Right atrium auricular region (tissue), 2 donors: ENCODE results near the gene STAC3. TPM values are rescaled to one million over a fixed set of nuclear protein-coding genes. Genes with fewer than 3 reads are reported as not detected.

ENCODE experiments used
- DNase-seq: peaks from one replicate; pipeline ENCODE4 v3.0.0-alpha.2; 2019; ENCODE audit warnings: low spot score
- H3K27ac ChIP-seq, 2 donors: fragments of 200-600 bp; sonication (generic); 1 replicate in 1 of 2; 2 replicates in 1 of 2; pipeline ENCODE4 v1.5.1; 2016 to 2019
- H3K27me3 ChIP-seq, 2 donors: fragments of 200-600 bp; sonication (generic); one replicate each; pipeline versions ENCODE4 v1.5.1 to v1.6.0; 2017 to 2019
- H3K36me3 ChIP-seq: fragments of 200-600 bp; sonication (generic); one replicate; pipeline ENCODE4 v1.5.1; 2016
- H3K4me1 ChIP-seq, 2 donors: fragments of 200-600 bp; sonication (generic); one replicate each; pipeline versions ENCODE4 v1.5.1 to v1.6.0; 2017 to 2019
- H3K4me3 ChIP-seq, 2 donors: fragments of 200-600 bp; sonication (generic); 1 replicate in 1 of 2; 2 replicates in 1 of 2; pipeline ENCODE4 v1.5.1; 2017 to 2019; ENCODE audit warnings: mild to moderate bottlenecking in 1 of 2, moderate library complexity in 1 of 2
- H3K9me3 ChIP-seq, 2 donors: fragments of 200-600 bp; sonication (generic); one replicate each; pipeline ENCODE4 v1.5.1; 2019
- CTCF ChIP-seq, 2 donors: fragments of 200-600 bp; sonication (generic); IDR thresholded peaks; one replicate each; pipeline ENCODE4 v1.5.1; 2019; ENCODE audit warnings: antibody characterized with exemption in 2 of 2
- total RNA-seq, 2 donors: library from RNA; depleted of rRNA; stranded (reverse); fragments of >200 nt; gene quantifications; one replicate each; pipeline ENCODE4 v1.1.0, GENCODE V29; 2016

The STAC3 gene
- total RNA-seq, 2 donors from 2014 or later, result 0.48 to 0.59 TPM

- no peaks in the 10 kb centered on the region for H3K36me3 ChIP-seq
- TF ChIP-seq CTCF (IDR thresholded peaks at IDR 0.05), result no peak
- no peaks in the 10 kb centered on the region for H3K9me3 ChIP-seq
- peak overlapping the region; percentile 45 to 54 for H3K4me3 ChIP-seq
- DNase-seq, result no peak
- H3K27ac ChIP-seq, result no peak overlapping the region
- H3K27me3 ChIP-seq, result peaks cover 14 to 32% of the 10 kb centered on the region in 2 donors
- peaks cover 0 to 79% of the 10 kb centered on the region in 2 donors for H3K4me1 ChIP-seq
These were observed 11.4 kb downstream of the STAC3 start for GRCh38 chr12:57239587-57240065.

- peak; percentile 100 for TF ChIP-seq CTCF (IDR thresholded peaks at IDR 0.05)
- peak overlapping the region; percentile 15 for H3K27ac ChIP-seq
These were observed 12.0 kb downstream of the STAC3 start for GRCh38 chr12:57238854-57239554.

DNA sequence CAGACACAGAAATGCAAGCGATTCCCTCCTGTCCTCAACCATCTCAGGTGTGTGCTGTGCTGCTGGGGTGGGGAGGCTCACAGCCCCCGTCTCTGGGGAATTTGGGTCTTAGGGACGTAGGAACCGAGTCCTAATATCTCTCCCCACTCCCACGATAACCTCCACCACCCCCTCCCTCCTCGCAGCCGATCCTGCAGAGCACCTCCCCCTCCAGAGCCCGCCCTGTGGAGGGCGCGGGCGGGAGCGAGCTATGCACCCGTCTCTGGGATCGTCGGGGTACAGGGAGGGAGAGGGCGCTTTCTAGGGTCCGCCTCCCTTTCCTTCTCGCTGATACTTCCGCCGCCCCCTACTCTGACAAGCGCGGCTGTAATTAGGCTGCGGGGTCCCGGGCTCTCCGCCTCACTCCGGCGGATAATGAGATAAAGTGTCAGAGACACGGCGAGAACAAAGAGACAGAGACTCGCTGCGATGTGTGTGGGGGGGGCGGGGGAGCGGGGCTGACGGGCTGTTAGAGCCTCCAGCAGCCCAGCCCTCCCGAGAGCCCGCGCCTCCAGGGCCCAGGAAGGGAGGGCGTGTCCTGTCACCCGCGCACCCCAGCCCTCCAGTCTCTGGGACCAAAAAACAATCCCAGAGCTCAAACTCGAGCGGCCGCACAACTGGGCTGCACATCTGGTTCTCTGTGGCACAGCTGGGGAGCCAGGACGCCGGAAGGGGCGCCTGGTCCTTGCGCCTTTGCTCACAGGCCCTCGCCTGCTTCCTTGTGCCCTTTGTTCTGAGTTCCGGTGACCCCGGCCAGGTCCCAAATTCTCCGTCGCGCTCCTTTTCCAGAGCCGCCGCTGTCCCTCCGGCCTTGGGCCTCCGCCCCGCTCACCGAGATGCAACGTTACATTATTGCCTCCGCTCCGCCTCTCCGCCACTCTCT lies 12.8 kb downstream of the STAC3 start:
- peaks cover 14 to 32% of the 10 kb centered on the region in 2 donors for H3K27me3 ChIP-seq

More at GRCh38 chr12:57238854-57239554, 12.0 kb downstream of the STAC3 start:
- peaks cover under 1% of the 10 kb centered on the region for H3K36me3 ChIP-seq
- peak overlapping the region; percentile 22 to 54 for H3K4me3 ChIP-seq
- DNase-seq, result peak; percentile 90
- H3K27me3 ChIP-seq, result peaks cover 14 to 32% of the 10 kb centered on the region in 2 donors
- H3K9me3 ChIP-seq, result no peaks in the 10 kb centered on the region
- H3K4me1 ChIP-seq, result peaks cover 0 to 79% of the 10 kb centered on the region in 2 donors

GRCh38 chr12:57237596-57237931 lies 13.4 kb downstream of the STAC3 start:
- Histone ChIP-seq H3K27me3 (peaks cover 13 to 29% of the 10 kb centered on the region in 2 donors), H3K27ac (peak overlapping the region in 1 of 2 donors; percentile 18)

More for the DNA sequence above, 12.8 kb downstream of the STAC3 start:
- no peaks in the 10 kb centered on the region for H3K9me3 ChIP-seq
- peaks cover 9% of the 10 kb centered on the region for H3K36me3 ChIP-seq
- peaks cover 0 to 71% of the 10 kb centered on the region in 2 donors for H3K4me1 ChIP-seq
- TF ChIP-seq CTCF (IDR thresholded peaks at IDR 0.05), result no peak
- DNase-seq, result no peak
- H3K27ac ChIP-seq, result peak overlapping the region; percentile 15
- peak overlapping the region; percentile 22 to 54 for H3K4me3 ChIP-seq

More at GRCh38 chr12:57237596-57237931, 13.4 kb downstream of the STAC3 start:
- TF ChIP-seq CTCF (IDR thresholded peaks at IDR 0.05), result no peak
- H3K4me1 ChIP-seq, result peaks cover 0 to 65% of the 10 kb centered on the region in 2 donors
- no peak for DNase-seq
- peaks cover 15% of the 10 kb centered on the region for H3K36me3 ChIP-seq
- H3K9me3 ChIP-seq, result no peaks in the 10 kb centered on the region
- H3K4me3 ChIP-seq, result no peak overlapping the region
